HUES64 (cell line): Measurements from ENCODE around the gene SSBP4.

Experiments
- H3K27ac ChIP-seq: 2 replicates; pipeline ENCODE4 v1.7.0; 2013; ENCODE audit warnings: low read depth, low read length, inconsistent platforms
- H3K27me3 ChIP-seq: 2 replicates; pipeline ENCODE4 v1.6.1; 2013; ENCODE audit warnings: mild to moderate bottlenecking, low read length; ENCODE audit not compliant: insufficient read depth
- H3K36me3 ChIP-seq: 2 replicates; pipeline ENCODE4 v1.6.1; 2013; ENCODE audit warnings: mild to moderate bottlenecking, low read length; ENCODE audit not compliant: insufficient read depth
- H3K4me1 ChIP-seq: 2 replicates; pipeline ENCODE4 v1.6.1; 2013; ENCODE audit warnings: mild to moderate bottlenecking, low read length, moderate library complexity; ENCODE audit not compliant: insufficient read depth
- H3K4me3 ChIP-seq: 2 replicates; pipeline ENCODE4 v1.5.1; 2013; ENCODE audit warnings: mild to moderate bottlenecking, low read length, moderate library complexity
- H3K9ac ChIP-seq: 2 replicates; pipeline ENCODE4 v1.6.1; 2013; ENCODE audit warnings: mild to moderate bottlenecking, low read depth, low read length
- H3K9me3 ChIP-seq: 2 replicates; pipeline ENCODE4 v1.6.1; 2013; ENCODE audit warnings: low read depth, low read length; ENCODE audit not compliant: insufficient read depth
- WGBS: fragments of 150-250, 120-280 bp; methylation state at CpG from one replicate; pipeline ENCODE4 v1.1.7; 2013; ENCODE audit warnings: missing lambda C conversion rate; 5-methylcytosine and 5-hydroxymethylcytosine counted together

The SSBP4 gene

GRCh38 chr19:18436671-18437490 is 17.7 kb downstream of the SSBP4 start:
- peaks cover 20% of the 10 kb centered on the region for H3K36me3 ChIP-seq
- peak overlapping the region; percentile 72 for H3K9ac ChIP-seq
- peak overlapping the region; percentile 71 for H3K4me3 ChIP-seq
- WGBS, result 25% methylated on average over 60 of the region's 67 CpGs
- H3K9me3 ChIP-seq, result no peaks in the 10 kb centered on the region
- peaks cover 31% of the 10 kb centered on the region for H3K4me1 ChIP-seq
- H3K27ac ChIP-seq, result peak overlapping the region; percentile 71; the same call in 1 of the 2 replicates
- H3K27me3 ChIP-seq, result no peaks in the 10 kb centered on the region

- WGBS, result under 1% methylated on average over 94 of the region's 99 CpGs
- Histone ChIP-seq H3K9me3 (no peaks in the 10 kb centered on the region), H3K36me3 (peaks cover 20% of the 10 kb centered on the region), H3K27ac (peak within 1 kb of the TSS; percentile 92), H3K4me1 (peaks cover 28% of the 10 kb centered on the region), H3K9ac (peak within 1 kb of the TSS; percentile 72), H3K27me3 (no peaks in the 10 kb centered on the region), H3K4me3 (peak within 1 kb of the TSS; percentile 85)
These were observed 18.5 kb downstream of the SSBP4 start, which contains the start of gene ISYNA1 for GRCh38 chr19:18437491-18438330. TSS of gene ISYNA1 (minus strand) at chr19:18438133. CDS start at chr19:18437979, 154 bp downstream.

GRCh38 chr19:18438331-18439024 is 19.3 kb downstream of the SSBP4 start:
- Histone ChIP-seq H3K4me1 (peaks cover 24% of the 10 kb centered on the region), H3K36me3 (peaks cover 20% of the 10 kb centered on the region), H3K9me3 (no peaks in the 10 kb centered on the region), H3K27ac (peak overlapping the region; percentile 92), H3K27me3 (no peaks in the 10 kb centered on the region), H3K4me3 (peak overlapping the region; percentile 85), H3K9ac (peak overlapping the region; percentile 70)
- 11% methylated on average over 24 of the region's 24 CpGs for WGBS

- Histone ChIP-seq H3K27ac (peak overlapping the region; percentile 92), H3K4me1 (peaks cover 22% of the 10 kb centered on the region), H3K9ac (peak overlapping the region; percentile 4; the same call in 1 of the 2 replicates), H3K27me3 (no peaks in the 10 kb centered on the region), H3K9me3 (no peaks in the 10 kb centered on the region), H3K4me3 (peak overlapping the region; percentile 85; the same call in 1 of the 2 replicates), H3K36me3 (peaks cover 28% of the 10 kb centered on the region)
- 49% methylated on average over 13 of the region's 13 CpGs for WGBS
These were observed 20.1 kb downstream of the SSBP4 start for GRCh38 chr19:18439025-18439909.

- WGBS, result 92% methylated on average over 9 of the region's 9 CpGs
- Histone ChIP-seq H3K4me1 (peaks cover 19% of the 10 kb centered on the region), H3K9ac (no peak overlapping the region), H3K27ac (peak overlapping the region; percentile 92; the same call in 1 of the 2 replicates), H3K27me3 (no peaks in the 10 kb centered on the region), H3K4me3 (no peak overlapping the region), H3K9me3 (no peaks in the 10 kb centered on the region), H3K36me3 (peaks cover 29% of the 10 kb centered on the region)
These were observed 20.7 kb downstream of the SSBP4 start for GRCh38 chr19:18439910-18440237.

- Histone ChIP-seq H3K4me3 (no peak overlapping the region), H3K27me3 (no peaks in the 10 kb centered on the region), H3K36me3 (peaks cover 26% of the 10 kb centered on the region), H3K4me1 (peaks cover 19% of the 10 kb centered on the region), H3K27ac (no peak overlapping the region), H3K9me3 (no peaks in the 10 kb centered on the region), H3K9ac (no peak overlapping the region)
- 87% methylated on average over 11 of the region's 11 CpGs for WGBS
These were observed 21.2 kb downstream of the SSBP4 start for GRCh38 chr19:18440415-18440877.

- WGBS, result 92% methylated on average over 23 of the region's 23 CpGs
- H3K4me3 ChIP-seq, result no peak overlapping the region
- H3K27me3 ChIP-seq, result no peaks in the 10 kb centered on the region
- H3K36me3 ChIP-seq, result peaks cover 22% of the 10 kb centered on the region
- H3K4me1 ChIP-seq, result peaks cover 19% of the 10 kb centered on the region
- H3K9me3 ChIP-seq, result no peaks in the 10 kb centered on the region
- no peak overlapping the region for H3K27ac ChIP-seq
- no peak overlapping the region for H3K9ac ChIP-seq
These were observed 22.0 kb downstream of the SSBP4 start for GRCh38 chr19:18440936-18441803.

GRCh38 chr19:18441804-18442788 is 22.9 kb downstream of the SSBP4 start:
- Histone ChIP-seq H3K27me3 (no peaks in the 10 kb centered on the region), H3K27ac (no peak overlapping the region), H3K9me3 (no peaks in the 10 kb centered on the region), H3K4me3 (no peak overlapping the region), H3K36me3 (peaks cover 21% of the 10 kb centered on the region), H3K9ac (no peak overlapping the region), H3K4me1 (peaks cover 19% of the 10 kb centered on the region)
- 79% methylated on average over 5 of the region's 5 CpGs for WGBS

- H3K27me3 ChIP-seq, result no peaks in the 10 kb centered on the region
- no peak overlapping the region for H3K27ac ChIP-seq
- H3K9ac ChIP-seq, result no peak overlapping the region
- no peak overlapping the region for H3K4me3 ChIP-seq
- WGBS, result 93% methylated on average over 12 of the region's 12 CpGs
- H3K36me3 ChIP-seq, result peaks cover 21% of the 10 kb centered on the region
- no peaks in the 10 kb centered on the region for H3K9me3 ChIP-seq
- peaks cover 19% of the 10 kb centered on the region for H3K4me1 ChIP-seq
These were observed 23.7 kb downstream of the SSBP4 start for GRCh38 chr19:18442941-18443340.
